K562 (cell line): ENCODE results near the gene BRAT1. TPM values are rescaled to one million over a fixed set of nuclear protein-coding genes. Genes with fewer than 3 reads are reported as not detected.

Source experiments
- C11orf30 ChIP-seq: fragments of 450-650 bp; IDR thresholded peaks from 2 replicates; pipeline ENCODE4 v1.6.1; 2016; ENCODE audit warnings: low read depth, mild to moderate bottlenecking
- DPF2 ChIP-seq: fragments of 450-650 bp; IDR thresholded peaks from 2 replicates; pipeline ENCODE4 v1.6.1; 2016
- EWSR1 ChIP-seq: fragments of 450-650 bp; IDR thresholded peaks from 2 replicates; pipeline ENCODE4 v1.6.1; 2018; ENCODE audit warnings: borderline replicate concordance, mild to moderate bottlenecking, low read depth, moderate library complexity; ENCODE audit not compliant: partially characterized antibody
- MTA3 ChIP-seq: fragments of 450-650 bp; formaldehyde crosslinking; IDR thresholded peaks from 2 replicates; pipeline ENCODE4 v1.6.1; 2017; ENCODE audit warnings: mild to moderate bottlenecking, borderline replicate concordance
- NFATC3 ChIP-seq: fragments of 450-650 bp; IDR thresholded peaks from 2 replicates; pipeline ENCODE4 v1.6.1; 2017; ENCODE audit warnings: mild to moderate bottlenecking
- POLR2AphosphoS5 ChIP-seq: IDR thresholded peaks from 2 replicates; pipeline ENCODE4 v1.6.1; 2011; ENCODE audit warnings: mild to moderate bottlenecking, low read depth, low read length, moderate library complexity; ENCODE audit not compliant: control insufficient read depth, insufficient read depth
- RBM17 ChIP-seq: fragments of 200-400 bp; formaldehyde crosslinking; IDR thresholded peaks from 2 replicates; pipeline ENCODE4 v1.6.1; 2017; ENCODE audit warnings: low read depth, mild to moderate bottlenecking, low read length, borderline replicate concordance
- SMAD4 ChIP-seq: fragments of 250-450 bp; sonication (Bioruptor Pico); conservative IDR thresholded peaks from 2 replicates; pipeline ENCODE4 v1.8.0; 2021; ENCODE audit warnings: inconsistent platforms, mild to moderate bottlenecking, moderate library complexity
- SPI1 ChIP-seq: IDR thresholded peaks from 2 replicates; pipeline ENCODE4 v1.6.1; 2011; ENCODE audit warnings: low read depth, low read length, control low read depth, borderline replicate concordance
- THRAP3 ChIP-seq: fragments of 450-650 bp; IDR thresholded peaks from 2 replicates; pipeline ENCODE4 v1.6.1; 2016; ENCODE audit warnings: mild to moderate bottlenecking, inconsistent platforms, borderline replicate concordance
- polyA plus RNA-seq, 8 experiments: library from polyadenylated mRNA; depleted of rRNA in 4 of 8; stranded (reverse) in 5 of 8; unstranded in 3 of 8; fragments of >200 nt; fragmentation: Nextera tagmentation in 2 of 8; fragmentation: Illumina TruSeq in 1 of 8; extraction: Ambion mirVana in 2 of 8; extraction: Trizol in 1 of 8; gene quantifications; 2 replicates each; pipeline versions ENCODE4 v1.2.1 to v1.2.3, GENCODE V29; 2011 to 2014; ENCODE audit warnings: inconsistent platforms in 1 of 8, missing spikeins in 1 of 8
- total RNA-seq, 7 experiments: library from RNA; depleted of rRNA in 6 of 7; stranded (reverse); fragments of >200 nt in 6 of 7; fragmentation: Illumina TruSeq in 2 of 7; extraction: Trizol in 2 of 7; gene quantifications; 2 replicates each; pipeline versions ENCODE4 v1.2.1 to v1.2.3, GENCODE V29; 2011 to 2021; ENCODE audit warnings: low replicate concordance in 1 of 7
- TF ChIP-seq, protein P1 (sequence below): fragments of 450-650 bp; IDR thresholded peaks from 2 replicates; pipeline ENCODE4 v1.6.1; 2016
- TF ChIP-seq, protein P2 (sequence below): sonication (generic); formaldehyde crosslinking; IDR thresholded peaks from 2 replicates; pipeline ENCODE4 v1.8.1; 2023; ENCODE audit warnings: mild to moderate bottlenecking, missing genetic modification reagents
- TF ChIP-seq, protein P3 (sequence below): fragments of 250-450 bp; sonication (Bioruptor Pico); IDR thresholded peaks from 2 replicates; pipeline ENCODE4 v1.5.0; 2020; ENCODE audit warnings: mild to moderate bottlenecking, borderline replicate concordance
- TF ChIP-seq, protein P4 (sequence below): fragments of 450-650 bp; formaldehyde crosslinking; IDR thresholded peaks from 2 replicates; pipeline ENCODE4 v1.4.0; 2022; ENCODE audit warnings: missing genetic modification characterization
- TF ChIP-seq, protein P5 (sequence below): fragments of 450-650 bp; IDR thresholded peaks from 2 replicates; pipeline ENCODE4 v1.6.1; 2016; ENCODE audit warnings: antibody characterized with exemption
- TF ChIP-seq, protein P6 (sequence below): conservative IDR thresholded peaks from 2 replicates; pipeline ENCODE4 v1.6.1; 2011; ENCODE audit warnings: low read depth, mild to moderate bottlenecking, low read length; ENCODE audit not compliant: control insufficient read depth

The BRAT1 gene
- total and polyA plus RNA-seq, 9 of the 15 experiments (the other 6 are each of a cell fraction or from before 2014, with no cell fraction given): 0.13 to 49.6 (median 10.5) TPM

DNA sequence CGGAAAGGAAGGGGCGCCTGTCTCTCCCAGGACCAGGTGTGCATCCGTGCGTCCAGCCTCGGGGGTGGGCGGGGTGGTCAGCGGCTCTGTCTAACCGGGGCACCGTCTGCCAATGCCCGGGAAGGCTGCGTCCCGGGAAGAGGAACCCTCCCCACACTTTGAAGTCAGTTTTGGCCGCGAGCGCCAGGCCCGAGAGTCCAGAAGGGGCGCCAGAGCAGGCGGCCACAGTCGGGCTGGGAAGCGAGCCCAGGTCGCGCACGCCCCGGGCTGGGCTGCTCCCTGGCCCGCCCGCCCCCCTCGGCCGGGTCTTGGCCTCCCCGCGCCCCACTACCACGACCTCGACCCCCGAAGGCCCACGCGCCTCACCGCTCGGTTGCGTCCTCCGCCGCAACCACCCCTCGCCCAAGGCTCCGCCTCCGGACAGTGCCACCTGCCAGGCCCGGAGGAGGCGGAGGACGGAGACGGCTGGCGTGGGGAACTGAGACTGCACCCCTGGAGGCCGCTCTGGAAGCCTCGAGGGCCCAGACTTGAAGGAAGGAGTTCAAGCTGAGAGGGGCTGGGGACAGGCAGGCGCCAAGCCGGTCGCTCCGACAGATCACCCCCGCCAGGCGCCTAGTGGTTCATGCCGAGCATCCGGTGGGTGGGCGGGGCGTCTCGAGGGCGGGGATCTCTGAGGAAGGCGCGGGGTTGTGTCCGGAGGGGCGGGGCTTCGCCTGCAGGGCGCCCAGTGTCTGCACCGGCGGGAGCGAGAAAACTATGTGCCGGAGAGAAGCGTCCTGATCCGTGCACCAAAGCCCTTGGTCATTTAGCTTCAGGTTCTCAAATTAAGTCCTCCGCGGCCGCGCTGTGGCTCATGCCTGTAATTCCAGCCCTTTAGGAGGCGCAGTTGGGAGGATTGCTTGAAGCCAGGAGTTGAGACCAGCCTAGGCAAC, at the start of gene BRAT1 (continued):
- TF ChIP-seq DPF2: peak; percentile 30; the same call in 1 of the 2 replicates
- TF ChIP-seq, protein P1, sequence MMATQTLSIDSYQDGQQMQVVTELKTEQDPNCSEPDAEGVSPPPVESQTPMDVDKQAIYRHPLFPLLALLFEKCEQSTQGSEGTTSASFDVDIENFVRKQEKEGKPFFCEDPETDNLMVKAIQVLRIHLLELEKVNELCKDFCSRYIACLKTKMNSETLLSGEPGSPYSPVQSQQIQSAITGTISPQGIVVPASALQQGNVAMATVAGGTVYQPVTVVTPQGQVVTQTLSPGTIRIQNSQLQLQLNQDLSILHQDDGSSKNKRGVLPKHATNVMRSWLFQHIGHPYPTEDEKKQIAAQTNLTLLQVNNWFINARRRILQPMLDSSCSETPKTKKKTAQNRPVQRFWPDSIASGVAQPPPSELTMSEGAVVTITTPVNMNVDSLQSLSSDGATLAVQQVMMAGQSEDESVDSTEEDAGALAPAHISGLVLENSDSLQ: no peak
- 0 out of 2 replicates have a peak, but pooled peaks have one; percentile 48 for TF ChIP-seq MTA3
- peak; percentile 45; the same call in 1 of the 2 replicates for TF ChIP-seq SPI1
- TF ChIP-seq, protein P2, sequence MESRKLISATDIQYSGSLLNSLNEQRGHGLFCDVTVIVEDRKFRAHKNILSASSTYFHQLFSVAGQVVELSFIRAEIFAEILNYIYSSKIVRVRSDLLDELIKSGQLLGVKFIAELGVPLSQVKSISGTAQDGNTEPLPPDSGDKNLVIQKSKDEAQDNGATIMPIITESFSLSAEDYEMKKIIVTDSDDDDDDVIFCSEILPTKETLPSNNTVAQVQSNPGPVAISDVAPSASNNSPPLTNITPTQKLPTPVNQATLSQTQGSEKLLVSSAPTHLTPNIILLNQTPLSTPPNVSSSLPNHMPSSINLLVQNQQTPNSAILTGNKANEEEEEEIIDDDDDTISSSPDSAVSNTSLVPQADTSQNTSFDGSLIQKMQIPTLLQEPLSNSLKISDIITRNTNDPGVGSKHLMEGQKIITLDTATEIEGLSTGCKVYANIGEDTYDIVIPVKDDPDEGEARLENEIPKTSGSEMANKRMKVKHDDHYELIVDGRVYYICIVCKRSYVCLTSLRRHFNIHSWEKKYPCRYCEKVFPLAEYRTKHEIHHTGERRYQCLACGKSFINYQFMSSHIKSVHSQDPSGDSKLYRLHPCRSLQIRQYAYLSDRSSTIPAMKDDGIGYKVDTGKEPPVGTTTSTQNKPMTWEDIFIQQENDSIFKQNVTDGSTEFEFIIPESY: no peak; the same call in 1 of the 2 replicates
- TF ChIP-seq RBM17: no peak
- TF ChIP-seq, protein P3, sequence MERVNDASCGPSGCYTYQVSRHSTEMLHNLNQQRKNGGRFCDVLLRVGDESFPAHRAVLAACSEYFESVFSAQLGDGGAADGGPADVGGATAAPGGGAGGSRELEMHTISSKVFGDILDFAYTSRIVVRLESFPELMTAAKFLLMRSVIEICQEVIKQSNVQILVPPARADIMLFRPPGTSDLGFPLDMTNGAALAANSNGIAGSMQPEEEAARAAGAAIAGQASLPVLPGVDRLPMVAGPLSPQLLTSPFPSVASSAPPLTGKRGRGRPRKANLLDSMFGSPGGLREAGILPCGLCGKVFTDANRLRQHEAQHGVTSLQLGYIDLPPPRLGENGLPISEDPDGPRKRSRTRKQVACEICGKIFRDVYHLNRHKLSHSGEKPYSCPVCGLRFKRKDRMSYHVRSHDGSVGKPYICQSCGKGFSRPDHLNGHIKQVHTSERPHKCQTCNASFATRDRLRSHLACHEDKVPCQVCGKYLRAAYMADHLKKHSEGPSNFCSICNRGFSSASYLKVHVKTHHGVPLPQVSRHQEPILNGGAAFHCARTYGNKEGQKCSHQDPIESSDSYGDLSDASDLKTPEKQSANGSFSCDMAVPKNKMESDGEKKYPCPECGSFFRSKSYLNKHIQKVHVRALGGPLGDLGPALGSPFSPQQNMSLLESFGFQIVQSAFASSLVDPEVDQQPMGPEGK (CRISPR knock-in tag): no peak
- peak; percentile 55; the same call in 1 of the 2 replicates for TF ChIP-seq POLR2AphosphoS5
- TF ChIP-seq, protein P4, sequence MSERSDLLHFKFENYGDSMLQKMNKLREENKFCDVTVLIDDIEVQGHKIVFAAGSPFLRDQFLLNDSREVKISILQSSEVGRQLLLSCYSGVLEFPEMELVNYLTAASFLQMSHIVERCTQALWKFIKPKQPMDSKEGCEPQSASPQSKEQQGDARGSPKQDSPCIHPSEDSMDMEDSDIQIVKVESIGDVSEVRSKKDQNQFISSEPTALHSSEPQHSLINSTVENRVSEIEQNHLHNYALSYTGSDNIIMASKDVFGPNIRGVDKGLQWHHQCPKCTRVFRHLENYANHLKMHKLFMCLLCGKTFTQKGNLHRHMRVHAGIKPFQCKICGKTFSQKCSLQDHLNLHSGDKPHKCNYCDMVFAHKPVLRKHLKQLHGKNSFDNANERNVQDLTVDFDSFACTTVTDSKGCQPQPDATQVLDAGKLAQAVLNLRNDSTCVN (CRISPR knock-in tag): 0 out of 2 replicates have a peak, but pooled peaks have one; percentile 59
- TF ChIP-seq THRAP3: no peak
- TF ChIP-seq, protein P5, sequence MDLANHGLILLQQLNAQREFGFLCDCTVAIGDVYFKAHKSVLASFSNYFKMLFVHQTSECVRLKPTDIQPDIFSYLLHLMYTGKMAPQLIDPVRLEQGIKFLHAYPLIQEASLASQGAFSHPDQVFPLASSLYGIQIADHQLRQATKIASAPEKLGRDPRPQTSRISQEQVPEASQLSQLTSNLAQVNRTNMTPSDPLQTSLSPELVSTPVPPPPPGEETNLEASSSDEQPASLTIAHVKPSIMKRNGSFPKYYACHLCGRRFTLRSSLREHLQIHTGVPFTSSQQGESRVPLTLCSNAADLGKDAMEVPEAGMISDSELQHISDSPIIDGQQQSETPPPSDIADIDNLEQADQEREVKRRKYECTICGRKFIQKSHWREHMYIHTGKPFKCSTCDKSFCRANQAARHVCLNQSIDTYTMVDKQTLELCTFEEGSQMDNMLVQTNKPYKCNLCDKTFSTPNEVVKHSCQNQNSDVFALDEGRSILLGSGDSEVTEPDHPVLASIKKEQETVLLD: no peak
- TF ChIP-seq NFATC3: no peak
- TF ChIP-seq SMAD4 (CRISPR knock-in tag): peak; percentile 43
- TF ChIP-seq, protein P6, sequence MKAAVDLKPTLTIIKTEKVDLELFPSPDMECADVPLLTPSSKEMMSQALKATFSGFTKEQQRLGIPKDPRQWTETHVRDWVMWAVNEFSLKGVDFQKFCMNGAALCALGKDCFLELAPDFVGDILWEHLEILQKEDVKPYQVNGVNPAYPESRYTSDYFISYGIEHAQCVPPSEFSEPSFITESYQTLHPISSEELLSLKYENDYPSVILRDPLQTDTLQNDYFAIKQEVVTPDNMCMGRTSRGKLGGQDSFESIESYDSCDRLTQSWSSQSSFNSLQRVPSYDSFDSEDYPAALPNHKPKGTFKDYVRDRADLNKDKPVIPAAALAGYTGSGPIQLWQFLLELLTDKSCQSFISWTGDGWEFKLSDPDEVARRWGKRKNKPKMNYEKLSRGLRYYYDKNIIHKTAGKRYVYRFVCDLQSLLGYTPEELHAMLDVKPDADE: peak; percentile 59; the same call in 1 of the 2 replicates
- no peak for TF ChIP-seq EWSR1
- TF ChIP-seq C11orf30: no peak
